Kidney (tissue), 14 donors: ENCODE results near the gene NR2F1. TPM values are rescaled to one million over a fixed set of nuclear protein-coding genes. Genes with fewer than 3 reads are reported as not detected.
A peak's percentile ranks its signal among the peaks of the same experiment; 100 is the strongest.

ENCODE experiments used
- DNase-seq, 5 donors: peaks; one replicate each; pipeline ENCODE4 v3.0.0-alpha.2; 2013 to 2020
- FAIRE-seq: peaks from 2 replicates; lab custom pipeline; 2012; peaks lifted over from hg19 to GRCh38; lab: Jason Lieb, UNC
- H3K27ac ChIP-seq, 2 donors: one replicate each; pipeline ENCODE4 v1.7.0; 2013; ENCODE audit warnings: low read depth in 2 of 2, low read length in 2 of 2, inconsistent platforms in 1 of 2
- H3K27me3 ChIP-seq: one replicate; pipeline ENCODE4 v1.7.1; 2013; ENCODE audit warnings: low read length, inconsistent platforms; ENCODE audit not compliant: control insufficient read depth, insufficient read depth
- H3K36me3 ChIP-seq, 3 donors: one replicate each; pipeline versions ENCODE4 v1.7.0 to v1.7.1; 2013; ENCODE audit warnings: low read length in 3 of 3, control low read depth in 1 of 3, inconsistent platforms in 1 of 3; ENCODE audit not compliant: insufficient read depth in 3 of 3, control insufficient read depth in 2 of 3
- H3K4me1 ChIP-seq, 3 donors: one replicate each; pipeline versions ENCODE4 v1.7.0 to v1.7.1; 2013; ENCODE audit warnings: low read length in 3 of 3, inconsistent platforms in 1 of 3, low read depth in 1 of 3; ENCODE audit not compliant: control insufficient read depth in 2 of 3, insufficient read depth in 2 of 3
- H3K4me3 ChIP-seq, 3 donors: one replicate each; pipeline versions ENCODE4 v1.7.0 to v1.8.1; 2013; ENCODE audit warnings: low read length in 3 of 3, control low read depth in 1 of 3, inconsistent platforms in 1 of 3
- H3K9ac ChIP-seq, 3 donors: one replicate each; pipeline versions ENCODE4 v1.7.0 to v1.7.1; 2013; ENCODE audit warnings: low read length in 3 of 3, control low read depth in 1 of 3, inconsistent platforms in 1 of 3
- H3K9me3 ChIP-seq, 3 donors: one replicate each; pipeline versions ENCODE4 v1.7.0 to v1.7.1; 2013; ENCODE audit warnings: low read length in 3 of 3, control low read depth in 1 of 3, inconsistent platforms in 1 of 3; ENCODE audit not compliant: control insufficient read depth in 2 of 3, insufficient read depth in 1 of 3
- CTCF ChIP-seq: IDR thresholded peaks from 3 replicates; pipeline ENCODE4 v1.5.1; 2012; ENCODE audit warnings: mild to moderate bottlenecking, moderate library complexity, borderline replicate concordance; ENCODE audit not compliant: insufficient read depth; ENCODE audit errors: extremely low read depth
- intact Hi-C: fragments of 100-400 bp; cut with DNase I; formaldehyde crosslinking; loops from one replicate; pipeline ENCODE4 v1.11.1; 2022
- polyA plus RNA-seq: library from polyadenylated mRNA; stranded (reverse); fragments of 350-450 nt; fragmentation: Illumina TruSeq; extraction: RNeasy Lipid Tissue Mini Kit (QIAGEN cat#74804); gene quantifications from one replicate; pipeline ENCODE4 v1.2.3, GENCODE V29; 2014; ENCODE audit warnings: low read depth, low replicate concordance; ENCODE audit not compliant: insufficient read depth
- total RNA-seq: library from RNA; stranded (reverse); fragmentation: NEBNext Ultra II Directional; extraction: Animal tissue kit (Norgen Biotek cat#: 25700); gene quantifications from one replicate; pipeline ENCODE4 v1.2.1, GENCODE V29; 2021
- donor health status: control.
- donor health status: control.
- donor health status: control.
- donor health status: control.
- donor health status: control.
- donor health status: DM: yes; HTN: yes; CAD: no.
- donor health status: Normal renal cell carcinoma (clear cell type).

Gene NR2F1
- total and polyA plus RNA-seq, 2 donors from 2014 or later = 22.8 to 49.5 TPM

DNA sequence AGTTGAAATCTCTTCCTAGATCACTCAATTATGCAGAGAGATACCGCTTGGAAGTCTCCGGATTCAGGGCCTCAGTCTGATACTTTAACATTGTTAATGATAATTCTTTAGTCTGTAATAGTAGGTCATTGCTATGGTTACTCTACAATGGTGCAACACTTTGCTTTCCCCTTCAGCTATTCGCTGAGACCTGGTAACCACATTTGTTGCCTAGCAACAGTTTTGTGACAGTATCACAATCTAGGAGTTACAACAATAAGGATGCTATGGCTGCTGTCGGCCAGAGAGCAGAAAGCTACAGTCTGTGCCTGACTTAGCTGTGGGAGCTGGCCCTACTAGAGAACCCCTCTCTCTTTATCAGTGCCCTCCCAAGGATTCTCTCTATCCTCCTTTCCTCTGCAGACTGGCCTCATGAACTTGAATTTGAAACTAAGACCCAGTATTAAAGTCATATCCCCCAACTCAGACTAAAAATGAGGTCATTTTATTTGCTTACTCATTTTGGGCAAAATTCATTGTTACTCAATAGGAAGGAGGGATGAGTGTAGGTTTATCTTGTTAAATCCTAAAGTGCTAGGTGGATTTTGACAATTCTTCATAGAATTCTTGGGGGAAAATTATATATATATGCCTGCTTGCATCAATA, 39.3 kb downstream of the NR2F1 start:
- intact Hi-C loops = no loop called here
- no peaks in the 10 kb centered on the region for H3K27me3 ChIP-seq
- no peaks in the 10 kb centered on the region for H3K9me3 ChIP-seq
- no peak overlapping the region for H3K27ac ChIP-seq
- H3K36me3 ChIP-seq = no peaks in the 10 kb centered on the region
- no peak for TF ChIP-seq CTCF
- peaks cover 0 to 5% (median 0%) of the 10 kb centered on the region in 3 donors for H3K4me1 ChIP-seq
- DNase-seq = peak in 3 of 5 donors; percentile 18 to 71 (median 59)
- FAIRE-seq = no peak
- H3K9ac ChIP-seq = no peak overlapping the region
- no peak overlapping the region for H3K4me3 ChIP-seq

GRCh38 chr5:93623153-93623552, 40.1 kb downstream of the NR2F1 start:
- H3K36me3 ChIP-seq = no peaks in the 10 kb centered on the region
- FAIRE-seq (no peak), DNase-seq (no peak)
- intact Hi-C loops = no loop called here
- no peaks in the 10 kb centered on the region for H3K9me3 ChIP-seq
- H3K27me3 ChIP-seq = no peaks in the 10 kb centered on the region
- H3K4me1 ChIP-seq = peaks cover 0 to 5% (median 0%) of the 10 kb centered on the region in 3 donors
- H3K27ac ChIP-seq = no peak overlapping the region
- no peak overlapping the region for H3K4me3 ChIP-seq
- TF ChIP-seq CTCF = no peak
- H3K9ac ChIP-seq = no peak overlapping the region

DNA sequence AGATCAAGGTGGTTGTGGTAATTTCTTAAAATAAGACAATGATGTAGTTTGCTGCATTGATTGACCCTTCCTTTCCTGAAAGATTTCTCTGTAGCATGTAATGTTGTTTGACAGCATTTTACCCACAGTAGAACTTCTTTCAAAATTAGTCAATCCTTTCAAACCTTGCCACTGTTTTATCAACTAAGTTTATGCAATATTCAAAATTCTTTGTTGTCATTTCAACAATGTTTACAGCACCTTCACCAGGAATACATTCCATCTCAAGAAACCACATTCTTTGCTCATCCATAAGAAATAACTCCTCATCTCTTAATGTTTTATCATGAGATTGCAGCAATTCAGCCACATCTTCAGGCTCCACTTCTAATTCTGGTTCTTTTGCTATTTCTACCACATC, 43.8 kb downstream of the NR2F1 start:
- TF ChIP-seq CTCF = no peak
- no peaks in the 10 kb centered on the region for H3K4me1 ChIP-seq
- no peak overlapping the region for H3K9ac ChIP-seq
- no peak overlapping the region for H3K27ac ChIP-seq
- H3K4me3 ChIP-seq = no peak overlapping the region
- DNase-seq (no peak), FAIRE-seq (no peak)
- intact Hi-C loops = no loop called here
- no peaks in the 10 kb centered on the region for H3K36me3 ChIP-seq
- no peaks in the 10 kb centered on the region for H3K27me3 ChIP-seq
- H3K9me3 ChIP-seq = no peaks in the 10 kb centered on the region

DNA sequence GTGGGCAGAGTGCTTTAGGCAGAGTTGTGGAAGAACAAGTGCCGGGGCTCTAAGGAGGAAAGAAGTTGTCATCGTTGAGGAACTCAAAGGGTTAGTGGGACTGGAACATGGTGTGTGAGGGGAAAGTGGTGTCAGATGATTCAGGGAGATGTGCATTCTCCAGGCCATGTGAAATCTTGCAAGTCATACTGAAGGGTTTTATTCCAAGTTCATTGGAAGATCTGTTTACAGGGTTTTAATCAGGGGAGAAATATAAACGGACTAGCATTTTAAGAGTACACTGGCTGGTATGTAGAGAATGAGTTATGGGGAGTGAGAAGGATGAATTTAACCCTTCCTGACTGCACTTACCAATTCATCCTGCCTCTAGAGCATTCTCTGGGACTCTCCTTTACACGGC, 49.3 kb downstream of the NR2F1 start:
- intact Hi-C loops = no loop called here
- Histone ChIP-seq H3K36me3 (no peaks in the 10 kb centered on the region), H3K9me3 (no peaks in the 10 kb centered on the region), H3K4me1 (no peaks in the 10 kb centered on the region), H3K9ac (no peak overlapping the region), H3K4me3 (no peak overlapping the region), H3K27me3 (no peaks in the 10 kb centered on the region), H3K27ac (no peak overlapping the region)
- no peak for TF ChIP-seq CTCF
- FAIRE-seq (no peak), DNase-seq (no peak)
